GDM1 (cell line): Measurements from ENCODE around the gene TXN2.
A peak's percentile ranks its signal among the peaks of the same experiment; 100 is the strongest.
"Not testable (repeated sequence)": the region's sequence is repeated elsewhere in the genome, so short reads cannot be mapped to it uniquely, and the experiment has no call there.

Experiments used
- DNase-seq: peaks from one replicate; lab custom pipeline; 2025; lab: John Stamatoyannopoulos, UW

The TXN2 gene

DNA sequence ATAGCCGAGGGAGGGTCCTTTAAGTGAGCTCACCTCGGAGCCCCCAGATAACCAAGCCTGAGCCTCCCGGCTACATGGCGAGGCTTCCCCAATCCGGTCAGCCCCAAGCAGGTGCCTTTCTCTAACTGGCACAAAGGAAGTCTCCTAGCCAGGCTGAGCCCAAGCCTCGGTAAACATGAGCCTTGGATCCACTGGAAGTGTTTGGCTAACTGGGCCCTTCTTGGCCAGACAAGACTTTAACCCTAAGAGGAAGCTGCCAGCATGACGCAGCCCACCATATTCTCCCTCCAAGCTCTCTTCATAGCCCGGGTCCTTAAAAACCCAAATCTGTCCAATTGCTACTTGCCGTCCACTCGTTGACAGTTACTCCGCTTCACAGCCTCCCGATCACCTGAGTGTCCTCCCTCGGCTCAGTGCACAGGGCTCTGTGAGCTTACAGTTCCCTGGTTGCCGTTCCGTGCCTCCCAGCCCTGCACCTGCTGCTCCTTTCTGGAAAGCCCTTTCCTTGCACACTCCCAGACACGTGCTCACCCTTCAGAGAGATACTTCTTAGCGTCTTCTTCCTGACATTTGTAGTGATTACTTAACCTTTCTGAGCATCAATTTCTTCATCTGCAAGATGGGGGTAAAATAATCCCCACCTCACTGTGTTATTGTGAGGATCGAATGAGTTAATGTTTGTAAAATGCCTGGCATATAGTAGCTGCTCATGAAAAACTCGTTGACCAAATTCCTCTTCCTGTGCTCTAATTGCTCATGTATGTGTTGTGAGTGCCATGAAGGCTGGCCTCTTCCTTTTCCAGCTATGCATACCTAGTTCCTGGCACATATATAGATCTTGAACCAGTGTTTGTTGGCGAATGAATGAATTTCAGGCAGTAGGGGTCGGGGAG lies 25.6 kb downstream of the TXN2 start:
- DNase-seq, result no peak

DNA sequence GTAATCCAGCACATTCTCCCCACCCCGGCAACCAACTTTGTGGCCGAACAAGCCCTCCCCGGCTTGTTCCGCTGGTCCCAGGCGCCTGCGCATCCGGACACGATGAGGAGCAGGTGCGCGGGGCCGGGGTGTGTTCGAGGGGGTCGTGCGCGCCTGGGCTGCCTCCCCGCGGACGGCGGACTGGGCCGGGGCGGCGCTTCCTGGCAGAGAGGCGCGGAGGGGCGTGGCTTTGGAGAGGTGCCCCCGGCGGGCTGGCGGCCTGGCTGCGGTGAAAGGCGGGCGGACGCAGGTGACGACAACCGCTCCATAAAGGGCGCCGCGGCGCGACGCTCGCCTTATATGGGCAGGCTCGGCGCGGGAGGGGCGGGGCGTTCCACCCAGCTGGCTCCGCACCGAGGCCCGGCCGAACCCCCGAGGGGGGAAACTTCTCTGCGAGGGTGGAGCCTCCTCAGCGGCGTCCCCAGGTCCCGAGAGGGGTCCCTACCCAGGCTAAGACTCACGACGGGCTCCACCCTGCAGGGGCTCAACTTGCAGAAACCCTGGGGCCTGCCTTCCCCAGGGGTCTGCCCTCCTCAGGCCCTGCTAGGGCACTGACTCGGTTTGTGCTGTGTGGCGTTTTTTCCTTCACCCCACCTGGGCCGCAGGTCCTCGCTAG lies 26.4 kb downstream of the TXN2 start:
- DNase-seq, result peak; percentile 95

DNA sequence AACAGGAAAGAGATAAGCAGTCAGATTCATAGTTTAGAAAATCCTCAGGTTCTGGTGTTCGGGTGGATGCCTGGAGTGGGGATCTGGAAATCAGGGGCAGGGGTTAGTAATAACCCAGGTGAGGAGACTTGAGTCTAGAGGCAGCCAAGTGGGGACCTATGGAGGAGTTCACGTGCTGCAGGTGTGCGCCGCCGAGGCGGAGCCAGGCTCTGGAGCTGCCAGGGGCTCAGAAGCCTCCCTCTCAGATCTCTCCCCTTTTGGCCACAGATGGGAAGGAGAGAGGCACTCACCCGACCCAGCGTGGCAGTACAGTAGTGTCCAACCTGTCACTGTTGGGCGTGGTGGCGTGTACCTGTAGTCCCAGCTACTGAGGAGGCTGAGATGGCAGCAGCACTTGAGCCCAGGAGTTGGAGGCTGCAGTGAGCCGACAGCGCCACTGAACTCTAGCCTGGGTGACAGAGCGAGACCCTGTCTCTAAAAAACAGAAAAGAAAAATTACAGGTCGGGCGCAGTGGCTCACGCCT lies 27.5 kb downstream of the TXN2 start:
- DNase-seq, result no peak

DNA sequence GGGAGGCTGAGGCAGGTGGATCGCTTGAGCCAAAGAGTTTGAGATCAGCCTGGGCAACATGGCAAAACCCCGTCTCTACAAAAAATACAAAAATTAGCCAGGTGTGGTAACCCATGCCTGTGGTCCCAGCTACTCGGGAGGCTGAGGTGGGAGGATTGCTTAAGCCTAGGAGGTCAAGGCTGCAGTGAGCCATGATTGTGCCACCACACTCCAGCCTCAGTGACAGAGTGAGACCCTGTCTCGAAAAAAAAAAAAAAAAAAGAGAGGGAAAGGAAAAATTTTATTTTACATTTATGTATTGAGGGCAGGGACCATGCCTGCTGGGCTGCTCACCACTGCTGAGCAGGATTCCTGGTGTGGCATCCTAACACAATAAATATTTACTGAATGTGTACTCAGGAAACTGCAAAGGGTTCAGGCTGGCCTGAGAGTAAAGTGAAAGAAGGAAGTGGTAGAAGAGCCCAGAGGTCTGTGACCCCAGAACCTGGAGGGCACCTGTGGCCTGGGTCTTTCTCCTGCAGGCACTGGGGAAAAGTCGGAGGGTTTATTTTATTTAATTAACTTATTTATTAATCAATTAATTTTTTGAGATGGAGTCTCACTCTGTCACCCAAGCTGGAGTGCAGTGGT lies 28.3 kb downstream of the TXN2 start:
- DNase-seq, result not testable (repeated sequence)

DNA sequence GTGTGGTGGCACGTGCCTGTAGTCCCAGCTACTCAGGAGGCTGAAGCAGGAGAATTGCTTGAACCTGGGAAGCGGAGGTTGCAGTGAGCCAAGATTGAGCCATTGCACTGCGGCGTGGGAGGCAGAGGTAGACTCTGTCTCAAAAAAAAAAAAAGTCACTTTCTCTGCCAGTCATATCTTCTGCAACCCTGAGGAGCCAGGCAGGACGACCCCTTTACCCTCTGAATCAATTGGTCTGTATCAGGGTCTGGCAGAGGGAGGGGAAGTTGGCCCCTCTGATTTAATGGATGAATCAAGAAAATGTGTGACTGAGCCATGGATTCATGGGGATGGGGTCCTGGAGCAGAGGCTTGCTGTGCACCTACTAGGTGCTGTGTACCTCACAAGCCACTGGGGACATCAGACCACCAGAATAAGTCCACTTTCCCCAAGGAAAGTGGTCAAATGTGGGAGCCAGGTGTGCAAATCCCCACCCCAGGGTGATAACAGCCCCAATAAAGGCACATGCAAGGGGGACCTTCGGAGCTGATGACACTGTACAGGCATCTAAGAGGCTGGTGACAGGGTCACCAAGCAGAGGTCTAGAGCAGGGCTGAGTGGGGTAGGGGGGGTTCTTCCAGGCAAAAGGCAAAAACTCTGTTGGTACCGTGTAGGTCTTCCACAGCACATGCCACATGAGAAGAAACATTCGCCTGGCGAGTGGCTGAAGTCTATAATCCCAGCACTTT lies 29.0 kb downstream of the TXN2 start:
- no peak for DNase-seq

DNA sequence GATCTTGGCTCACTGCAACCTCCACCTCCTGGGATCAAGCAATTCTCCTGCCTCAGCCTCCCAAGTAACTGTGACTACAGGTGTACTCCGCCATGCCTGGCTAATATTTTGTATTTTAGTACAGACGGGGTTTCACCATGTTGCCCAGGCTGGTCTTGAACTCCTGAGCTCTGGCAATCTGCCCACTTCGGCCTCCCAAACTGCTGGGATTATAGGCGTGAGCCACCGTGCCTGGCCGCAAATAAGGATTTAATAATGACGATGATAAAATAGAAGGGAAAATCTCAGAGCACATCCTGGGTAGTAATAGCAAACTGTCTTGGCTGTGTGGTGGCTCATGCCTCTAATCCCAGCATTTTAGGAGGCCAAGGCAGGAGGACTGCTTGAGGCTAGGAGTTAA lies 30.5 kb downstream of the TXN2 start:
- not testable (repeated sequence) for DNase-seq

DNA sequence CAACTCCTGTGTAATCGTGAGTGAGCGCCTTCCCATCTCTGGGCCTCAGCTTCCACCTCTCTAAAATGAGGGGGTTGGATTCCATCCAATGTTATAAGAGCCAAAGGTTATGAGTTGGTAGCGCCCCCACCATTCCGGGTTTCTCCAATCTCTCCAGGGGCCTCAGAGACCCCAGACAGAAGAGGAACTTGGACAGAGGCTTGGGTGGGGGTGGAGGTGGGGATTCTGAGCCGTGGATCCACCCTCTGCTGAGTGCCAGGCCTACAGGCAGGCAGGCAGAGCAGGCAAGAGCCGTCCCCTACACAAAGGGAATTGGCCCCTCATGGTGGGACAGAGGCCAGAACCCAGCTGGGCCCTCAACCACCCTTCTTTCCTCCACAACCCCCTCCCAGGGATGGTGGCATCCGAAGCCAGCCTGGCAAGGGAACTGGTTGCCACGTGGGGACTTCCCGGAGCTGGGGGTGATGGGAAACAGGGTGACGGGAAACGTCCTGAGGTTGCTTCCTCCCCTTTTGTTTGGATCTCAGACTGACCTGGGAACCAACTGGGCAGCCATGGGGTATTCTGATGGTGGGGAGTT lies 31.8 kb downstream of the TXN2 start:
- DNase-seq, result no peak

DNA sequence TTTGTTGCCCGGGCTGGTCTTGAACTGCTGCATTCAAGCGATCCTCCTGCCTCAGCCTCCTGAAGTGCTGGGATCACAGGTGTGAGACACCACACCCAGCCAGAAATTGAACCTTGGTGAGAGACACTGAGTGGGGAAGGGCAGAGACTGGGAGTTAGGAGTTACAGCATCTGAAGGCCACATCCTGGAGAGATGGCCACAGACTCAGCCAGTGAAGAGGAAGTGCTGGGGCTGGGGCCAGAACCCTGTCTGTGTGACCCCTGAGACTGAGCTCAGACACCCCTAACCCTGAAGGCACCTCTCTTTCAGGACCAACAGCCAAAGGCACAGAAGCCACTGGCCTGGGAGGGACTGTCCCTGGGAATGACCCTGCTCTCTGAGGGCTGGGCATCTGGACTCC lies 33.8 kb downstream of the TXN2 start:
- DNase-seq, result peak; percentile 26

DNA sequence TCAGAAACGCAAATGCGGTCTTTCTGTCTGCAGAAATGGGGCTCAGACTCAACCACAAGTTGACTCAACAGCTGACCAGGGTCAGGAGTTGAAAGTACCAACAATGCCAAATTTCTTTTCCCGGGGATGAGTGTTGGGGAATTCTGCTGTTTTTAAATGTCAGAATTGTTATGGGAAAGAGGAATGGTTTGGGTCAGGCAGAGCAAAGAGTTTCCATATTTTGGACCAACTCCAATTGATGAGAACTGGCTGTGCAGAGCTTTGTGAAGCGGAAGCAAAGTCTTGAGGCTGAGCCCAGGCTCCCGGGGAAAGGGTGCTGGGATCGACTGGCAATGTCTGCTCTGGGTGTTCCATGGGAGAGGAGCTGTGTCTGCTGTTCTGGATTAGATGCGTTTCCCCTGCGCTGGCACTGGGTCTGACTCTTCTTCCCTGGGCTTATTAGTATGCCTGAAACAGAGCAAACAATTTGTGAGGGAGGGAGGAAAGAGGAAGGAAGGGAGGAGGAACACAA lies 36.2 kb downstream of the TXN2 start:
- no peak for DNase-seq

DNA sequence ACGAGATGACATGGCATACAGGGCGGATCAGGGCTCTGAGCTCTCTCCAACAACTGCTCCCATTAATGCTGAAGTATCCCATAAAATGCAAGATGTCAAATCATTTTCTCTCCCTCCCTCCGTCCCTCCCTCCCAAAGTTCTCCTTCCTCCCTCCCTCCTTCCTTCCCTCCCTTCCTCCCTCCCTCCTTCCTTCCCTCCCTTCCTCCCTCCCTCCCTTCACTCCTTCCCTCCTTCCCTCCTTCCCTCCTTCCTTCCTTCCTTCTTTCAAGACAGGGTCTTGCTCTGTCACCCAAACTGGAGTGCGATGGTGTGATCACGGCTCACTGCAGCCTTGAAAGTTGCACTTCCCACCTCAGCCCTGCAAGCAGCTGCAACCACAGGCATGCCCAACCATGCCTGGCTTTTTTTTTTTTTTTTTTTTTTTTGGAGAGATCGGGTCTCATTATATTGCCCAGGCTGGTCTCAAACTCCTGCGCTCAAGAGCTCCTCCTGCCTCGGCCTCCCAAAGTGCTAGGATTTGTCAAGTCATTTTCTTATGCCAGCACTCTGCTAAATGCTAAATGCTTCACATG lies 38.2 kb downstream of the TXN2 start:
- DNase-seq, result no peak

DNA sequence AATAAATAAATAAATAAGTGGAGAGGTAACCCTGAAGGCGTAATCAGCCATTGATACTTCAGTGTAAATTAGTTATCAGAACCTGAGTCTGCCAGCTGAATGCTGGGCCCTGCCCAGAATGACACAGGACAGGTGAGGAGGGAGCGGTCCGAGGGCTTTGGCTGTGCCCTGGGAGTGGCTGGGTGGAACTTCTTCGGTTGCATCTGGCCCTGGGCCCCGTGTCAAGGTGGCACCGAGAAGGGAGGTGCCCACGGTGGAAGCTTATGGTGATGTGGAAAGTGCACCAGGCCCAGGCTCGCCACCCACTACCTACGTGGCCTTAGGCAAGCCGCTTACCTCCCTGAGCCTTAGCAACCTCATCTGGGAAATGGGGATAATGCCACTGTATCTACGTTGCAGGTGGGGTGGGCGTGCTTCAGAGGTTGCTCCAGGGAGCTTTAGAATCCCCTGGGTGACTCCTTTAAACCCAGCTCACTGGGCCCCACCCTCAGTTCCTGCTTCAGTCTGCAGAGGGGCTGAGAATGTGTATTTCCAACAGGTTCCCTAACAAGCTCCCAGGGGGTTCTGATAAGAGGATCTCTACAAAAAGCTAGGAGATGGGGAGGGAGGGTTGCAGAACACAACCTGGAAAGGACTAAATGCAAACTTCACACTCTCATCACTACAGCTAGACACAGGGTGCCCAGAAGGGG lies 38.8 kb downstream of the TXN2 start:
- no peak for DNase-seq

DNA sequence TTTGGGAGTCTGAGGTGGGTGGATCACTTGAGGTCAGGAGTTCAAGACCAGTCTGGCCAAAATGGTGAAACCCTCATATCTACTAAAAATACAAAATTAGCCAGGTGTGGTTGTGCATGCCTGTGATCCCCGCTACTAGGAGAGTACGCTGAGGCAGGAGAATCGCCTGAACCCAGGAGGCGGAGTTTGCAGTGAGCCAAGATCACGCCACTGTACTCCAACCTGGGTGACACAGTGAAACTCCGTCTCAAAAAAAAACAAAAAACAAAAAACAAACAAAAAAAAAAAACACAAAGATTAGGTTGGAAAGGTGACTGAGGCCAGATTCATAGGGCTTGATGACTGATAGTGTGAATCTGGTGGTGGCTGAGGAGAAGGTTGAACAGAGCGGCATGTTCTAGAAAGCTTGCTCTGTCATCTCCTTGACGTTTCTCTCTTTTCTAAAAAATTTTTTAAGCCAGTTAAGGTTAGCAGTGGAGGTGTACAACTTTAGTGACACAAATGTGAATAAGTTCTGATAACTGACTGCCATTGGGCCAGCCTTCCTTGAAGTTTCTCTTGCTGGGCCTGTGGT lies 40.9 kb downstream of the TXN2 start:
- DNase-seq, result no peak

DNA sequence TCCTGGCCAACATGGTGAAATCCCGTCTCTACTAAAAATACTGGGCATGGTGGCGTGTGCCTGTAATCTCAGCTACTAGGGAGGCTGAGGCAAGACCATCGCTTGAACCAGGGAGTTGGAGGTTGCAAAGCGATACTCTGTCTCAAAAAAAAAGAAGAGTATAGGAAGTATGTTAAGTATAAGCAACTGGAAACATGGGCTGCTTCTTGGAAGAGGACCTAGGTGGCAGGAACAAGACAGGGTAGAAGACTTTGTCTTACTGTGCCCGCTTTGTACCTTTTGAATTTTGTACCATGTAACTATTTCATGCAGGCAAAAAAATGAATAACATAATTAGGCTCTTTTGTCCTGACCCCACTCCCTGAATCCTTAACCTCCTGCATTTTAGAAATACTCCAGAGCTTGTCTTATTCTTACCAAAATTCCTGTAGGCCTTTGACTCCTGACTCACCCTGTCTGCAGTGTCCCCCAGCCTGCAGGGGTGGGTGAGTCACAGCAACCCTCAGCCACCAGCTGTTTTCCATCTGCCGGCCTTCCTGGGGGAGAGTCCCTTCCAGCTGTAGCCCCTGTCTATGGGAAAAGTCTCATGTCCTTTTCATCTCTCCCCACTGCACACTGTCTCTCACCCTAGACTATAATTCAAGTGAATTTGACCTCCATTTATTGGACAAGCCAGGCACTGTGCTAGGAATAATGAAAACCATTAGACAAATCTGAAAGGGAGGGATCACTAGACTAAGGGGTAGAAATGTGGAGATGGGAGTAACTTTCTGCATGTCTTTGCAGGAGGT lies 41.8 kb downstream of the TXN2 start:
- DNase-seq, result no peak

DNA sequence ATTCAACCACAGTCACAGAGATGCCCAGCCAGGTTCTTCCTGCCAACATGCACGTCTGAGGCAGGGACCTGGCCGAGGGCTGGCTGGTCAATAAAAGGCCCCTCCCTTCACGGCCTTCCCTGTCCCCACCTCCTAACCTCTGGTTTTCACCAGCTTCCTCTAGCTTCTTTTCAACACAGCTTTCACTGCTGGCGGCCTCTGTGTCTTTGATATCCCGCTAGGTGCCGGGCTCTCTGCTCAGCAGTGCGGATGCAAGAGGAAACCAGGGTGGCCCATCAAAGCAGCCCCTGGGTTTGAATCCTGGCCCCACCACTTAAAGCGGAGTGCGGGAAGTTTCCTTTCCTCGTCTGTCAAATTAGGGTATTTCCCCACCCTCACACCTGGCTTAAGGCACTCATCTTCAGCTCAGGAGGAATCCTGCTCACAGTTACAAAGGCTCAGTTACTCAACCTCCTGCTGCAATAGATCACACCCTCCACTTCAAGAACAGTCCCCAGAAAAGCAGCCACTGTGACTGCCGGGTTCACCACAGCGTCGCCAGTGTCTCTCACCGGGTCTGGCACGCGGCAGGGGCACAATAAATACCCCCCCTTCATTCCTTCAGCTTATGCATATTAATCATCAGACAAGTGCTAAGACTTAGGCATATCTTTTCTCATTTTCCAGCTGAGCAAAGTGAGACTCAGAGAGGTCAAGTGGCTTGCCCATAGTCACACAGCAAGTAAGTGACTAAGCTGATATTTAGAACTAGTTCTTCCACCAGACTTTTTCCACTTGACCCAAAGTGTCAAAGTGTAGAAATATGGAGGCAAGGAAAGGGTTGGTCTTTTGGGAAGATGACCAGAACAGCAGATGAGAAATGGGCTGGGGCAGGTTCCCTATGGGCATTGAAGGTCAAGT lies 45.7 kb downstream of the TXN2 start:
- DNase-seq, result no peak

DNA sequence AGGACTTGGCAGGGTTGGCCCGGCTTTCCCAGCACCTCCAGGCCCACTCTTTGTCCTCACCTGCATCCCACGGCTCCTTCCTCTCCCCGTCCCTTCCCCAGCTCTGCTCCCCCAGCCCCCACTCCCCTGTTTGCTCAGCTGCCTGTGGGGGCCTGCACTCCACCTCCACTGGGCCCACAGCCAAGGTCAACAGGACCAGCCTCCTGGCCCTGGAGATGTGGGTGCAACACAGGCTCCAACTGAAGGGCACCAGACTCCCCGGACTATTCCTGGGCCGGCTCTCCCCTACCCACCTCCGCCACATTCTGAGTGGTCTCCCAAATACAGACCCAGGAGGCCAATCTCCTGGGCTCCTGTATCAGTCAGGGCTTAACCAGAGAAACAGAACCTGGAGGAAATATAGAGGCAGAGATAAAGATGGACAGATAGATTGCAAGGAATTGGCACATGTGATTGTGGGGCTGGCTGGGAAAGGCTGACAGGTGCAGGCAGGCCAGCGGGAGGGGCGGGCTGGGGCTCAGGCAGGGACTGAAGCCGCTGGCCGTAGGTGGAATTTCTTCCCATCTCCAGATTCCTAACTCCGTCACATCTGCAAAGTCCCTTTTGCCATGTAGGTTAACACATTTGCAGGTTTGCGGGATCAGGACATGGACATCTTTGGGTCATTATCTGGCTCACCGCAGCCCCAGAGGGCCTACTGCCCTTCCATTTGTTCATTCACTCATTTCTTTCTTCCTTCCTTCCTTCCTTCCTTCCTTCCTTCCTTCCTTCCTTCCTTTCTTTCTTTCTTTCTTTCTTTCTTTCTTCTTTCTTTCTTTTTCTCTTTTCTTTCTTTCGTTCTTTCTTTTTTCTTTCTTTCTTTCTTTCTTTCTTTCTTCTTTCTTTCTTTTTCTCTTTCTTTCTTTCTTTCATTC lies 47.9 kb downstream of the TXN2 start:
- no peak for DNase-seq

DNA sequence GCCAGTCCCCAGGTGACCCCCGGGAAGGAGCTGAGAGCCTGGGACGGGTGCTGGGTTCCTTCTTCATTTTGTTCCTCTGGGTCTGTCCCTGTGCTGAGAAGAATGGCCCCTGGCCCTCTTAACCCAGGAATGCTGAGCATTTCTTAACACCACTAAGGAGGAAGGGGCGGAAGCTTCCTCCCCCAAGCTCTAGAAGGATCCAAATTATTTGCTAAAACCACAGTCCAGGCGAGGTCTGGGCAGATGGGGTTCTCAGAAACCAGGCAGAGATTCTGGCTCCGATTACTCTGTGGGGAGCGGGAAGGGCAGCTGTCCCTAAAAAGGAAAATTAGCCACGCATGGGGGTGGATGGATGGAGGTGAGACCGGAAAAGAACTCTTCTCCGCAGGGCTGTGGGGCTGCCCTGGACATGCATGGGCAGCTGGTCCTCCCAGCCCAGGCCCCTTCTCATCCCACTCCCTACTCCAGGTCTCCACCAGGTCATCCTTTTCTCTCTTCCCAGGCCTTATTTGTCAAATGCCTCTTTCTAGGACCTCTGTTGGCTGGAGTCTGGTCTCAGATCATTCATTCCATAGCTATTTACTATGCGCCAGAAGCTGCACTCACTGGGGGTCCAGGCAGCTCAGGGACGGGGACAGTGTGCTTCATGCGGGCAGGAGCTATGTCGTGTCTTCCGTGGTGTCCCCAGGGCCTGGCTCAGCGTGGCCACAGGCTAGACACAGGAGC lies 48.7 kb downstream of the TXN2 start:
- DNase-seq, result no peak

DNA sequence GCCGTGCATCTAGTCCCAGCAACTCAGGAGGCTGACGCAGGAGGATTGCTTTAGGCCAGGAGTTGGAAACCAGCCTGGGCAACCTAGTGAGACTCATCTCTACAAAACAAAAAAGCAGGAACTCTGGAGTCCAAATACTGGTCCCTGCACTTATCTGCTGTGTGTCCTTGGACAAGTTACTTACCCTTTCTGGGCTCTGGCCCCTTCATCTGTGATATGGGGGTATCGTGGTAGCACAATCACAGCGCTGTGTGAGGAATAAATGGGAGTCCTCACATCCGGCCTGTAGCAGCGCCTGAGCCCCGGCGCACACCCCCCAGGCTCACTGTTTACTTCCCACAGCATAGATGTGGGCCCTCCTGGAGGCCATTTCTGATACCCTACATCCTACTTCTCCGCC lies 49.5 kb downstream of the TXN2 start:
- no peak for DNase-seq
